HepG2 (cell line): Measurements from ENCODE around the gene PROX1. TPM values are rescaled to one million over a fixed set of nuclear protein-coding genes. Genes with fewer than 3 reads are reported as not detected.

ENCODE experiments used
- ATAC-seq: fragments of 200-7000 bp; cut with Tn5 transposase; 3 replicates; pipeline ENCODE4 v1.9.1; 2020; ENCODE audit warnings: mild to moderate bottlenecking, moderate library complexity
- BruUV-seq: library from RNA; stranded (reverse); fragments of 400-500 nt; replicated peaks from 2 replicates; lab custom pipeline; 2021; lab: Mats Ljungman, UMichigan
- CTCF ChIA-PET: fragments of 300-600 bp; formaldehyde crosslinking; extraction: SDS; loops from one replicate; lab custom pipeline; 2021; ENCODE audit warnings: low total read pairs, inconsistent platforms, low intra/inter-chr PET ratio; lab: Yijun Ruan, JAX
- POLR2A ChIA-PET: fragments of 350-600 bp; sonication (Branson Sonifier 250); formaldehyde crosslinking; loops from one replicate; lab custom pipeline; 2020; ENCODE audit warnings: antibody characterized with exemption, inconsistent platforms; lab: Yijun Ruan, JAX
- DNase-seq: peaks from one replicate; pipeline ENCODE4 v3.0.0-alpha.2; 2015; ENCODE audit warnings: low spot score
- FAIRE-seq: peaks from 3 replicates; lab custom pipeline; 2011; peaks lifted over from hg19 to GRCh38; lab: Jason Lieb, UNC
- H2AFZ ChIP-seq: one replicate; pipeline ENCODE4 v1.6.1; 2011; ENCODE audit warnings: low read length, inconsistent platforms
- H3K27ac ChIP-seq: fragments of 300-600 bp; 3 replicates; pipeline ENCODE4 v1.8.0; 2011; ENCODE audit warnings: mixed run types, mild to moderate bottlenecking, mixed read lengths, low read length, inconsistent platforms; ENCODE audit not compliant: insufficient read depth; ENCODE audit errors: extremely low read length
- H3K27me3 ChIP-seq, 2 experiments: fragments of 200-600 bp in 1 of 2; 2 replicates in 1 of 2; 3 replicates in 1 of 2; pipeline versions ENCODE4 v1.6.0 to v1.8.0; 2011; ENCODE audit warnings: low read length in 2 of 2, mild to moderate bottlenecking in 2 of 2, moderate library complexity in 2 of 2, inconsistent platforms in 1 of 2; ENCODE audit not compliant: insufficient read depth in 2 of 2, control insufficient read depth in 1 of 2
- H3K36me3 ChIP-seq, 2 experiments: fragments of 200-600 bp in 1 of 2; replicated peaks in 1 of 2; 2 replicates in 1 of 2; 3 replicates in 1 of 2; pipeline versions ENCODE4 v1.5.1 to v1.8.0; 2011; ENCODE audit warnings: low read length in 2 of 2, inconsistent platforms in 1 of 2; ENCODE audit not compliant: insufficient read depth in 2 of 2, control insufficient read depth in 1 of 2
- H3K4me1 ChIP-seq: 2 replicates; pipeline ENCODE4 v1.5.1; 2012; ENCODE audit warnings: low read length, inconsistent platforms; ENCODE audit not compliant: insufficient read depth
- H3K4me2 ChIP-seq: 2 replicates; pipeline ENCODE4 v1.6.0; 2011; ENCODE audit warnings: low read depth, low read length, inconsistent platforms
- H3K4me3 ChIP-seq, 3 experiments: fragments of 200-600 bp in 1 of 3; sonication (generic), shearing (Covaris generic) in 1 of 3; replicated peaks in 1 of 3; 2 replicates each; pipeline ENCODE4 v1.5.1; 2011 to 2016; ENCODE audit warnings: low read length in 3 of 3, inconsistent platforms in 2 of 3, low read depth in 2 of 3, mild to moderate bottlenecking in 2 of 3, control low read depth in 1 of 3, mixed read lengths in 1 of 3; ENCODE audit not compliant: insufficient read depth in 1 of 3
- H3K79me2 ChIP-seq: one replicate; pipeline ENCODE4 v1.6.1; 2011; ENCODE audit warnings: low read length, inconsistent platforms; ENCODE audit not compliant: insufficient read depth
- H3K9ac ChIP-seq: 2 replicates; pipeline ENCODE4 v1.6.0; 2011; ENCODE audit warnings: mild to moderate bottlenecking, low read depth, low read length, inconsistent platforms; ENCODE audit not compliant: insufficient read depth
- H3K9me3 ChIP-seq: 2 replicates; pipeline ENCODE4 v1.5.1; 2012; ENCODE audit warnings: mild to moderate bottlenecking, low read length
- H4K20me1 ChIP-seq: 2 replicates; pipeline ENCODE4 v1.6.0; 2011; ENCODE audit warnings: inconsistent platforms, mild to moderate bottlenecking, low read length, moderate library complexity; ENCODE audit not compliant: insufficient read depth
- FOXK1 ChIP-seq: sonication (generic); formaldehyde crosslinking; IDR thresholded peaks from 2 replicates; pipeline ENCODE4 v1.4.0; 2020; ENCODE audit warnings: low read depth, missing genetic modification reagents, borderline replicate concordance
- GATAD2A ChIP-seq: IDR thresholded peaks from 2 replicates; pipeline ENCODE4 v1.6.1; 2016
- HIVEP1 ChIP-seq: sonication (generic); formaldehyde crosslinking; IDR thresholded peaks from 2 replicates; pipeline ENCODE4 v1.4.0; 2020; ENCODE audit warnings: mild to moderate bottlenecking, missing genetic modification reagents
- KLF6 ChIP-seq: IDR thresholded peaks from 2 replicates; pipeline ENCODE4 v1.8.0; 2016; ENCODE audit warnings: missing biosample characterization, missing genetic modification reagents
- MTA1 ChIP-seq: sonication (generic); formaldehyde crosslinking; IDR thresholded peaks from 2 replicates; pipeline ENCODE4 v1.4.0; 2020; ENCODE audit warnings: missing genetic modification reagents, mild to moderate bottlenecking, borderline replicate concordance
- POLR2AphosphoS2 ChIP-seq: IDR thresholded peaks from 2 replicates; pipeline ENCODE4 v1.6.1; 2011; ENCODE audit warnings: low read depth, low read length, improper control_type of control experiment
- SCMH1 ChIP-seq: sonication (generic); formaldehyde crosslinking; IDR thresholded peaks from 2 replicates; pipeline ENCODE4 v1.9.0; 2021; ENCODE audit warnings: missing genetic modification reagents, mild to moderate bottlenecking, borderline replicate concordance
- SOX13 ChIP-seq, 3 experiments: fragments of 450-650 bp in 1 of 3; sonication (generic) in 1 of 3; formaldehyde crosslinking in 1 of 3; IDR thresholded peaks in 2 of 3; conservative IDR thresholded peaks in 1 of 3; 2 replicates each; pipeline versions ENCODE4 v1.5.0 to v1.6.1; 2016 to 2020; ENCODE audit warnings: antibody characterized with exemption in 1 of 3, mild to moderate bottlenecking in 1 of 3, missing compliant biosample characterization in 1 of 3, missing genetic modification reagents in 1 of 3, moderate library complexity in 1 of 3
- SUZ12 ChIP-seq: fragments of 150-350 bp; IDR thresholded peaks from 2 replicates; pipeline ENCODE4 v1.6.1; 2014; ENCODE audit warnings: low read depth, low read length
- TCF7 ChIP-seq: sonication (generic); IDR thresholded peaks from 2 replicates; pipeline ENCODE4 v1.6.1; 2016; ENCODE audit warnings: antibody characterized with exemption, low read depth
- TIGD3 ChIP-seq: sonication (generic); formaldehyde crosslinking; IDR thresholded peaks from 2 replicates; pipeline ENCODE4 v1.5.1; 2020; ENCODE audit warnings: mild to moderate bottlenecking, missing genetic modification reagents, borderline replicate concordance
- ZFX ChIP-seq: sonication (generic); formaldehyde crosslinking; IDR thresholded peaks from 2 replicates; pipeline ENCODE4 v1.4.0; 2020; ENCODE audit warnings: mild to moderate bottlenecking, low read depth, missing genetic modification reagents, moderate library complexity
- ZMAT3 ChIP-seq: sonication (generic); formaldehyde crosslinking; conservative IDR thresholded peaks from 2 replicates; pipeline ENCODE4 v1.7.0; 2021; ENCODE audit warnings: missing genetic modification reagents
- ZMYM4 ChIP-seq: sonication (generic); formaldehyde crosslinking; IDR thresholded peaks from 2 replicates; pipeline ENCODE4 v1.8.1; 2023; ENCODE audit warnings: mild to moderate bottlenecking, missing genetic modification reagents
- ZNF333 ChIP-seq: sonication (generic); formaldehyde crosslinking; IDR thresholded peaks from 2 replicates; pipeline ENCODE4 v1.4.0; 2020; ENCODE audit warnings: mild to moderate bottlenecking, missing genetic modification reagents, borderline replicate concordance
- ZNF770 ChIP-seq: sonication (generic); formaldehyde crosslinking; IDR thresholded peaks from 2 replicates; pipeline ENCODE4 v1.5.0; 2020; ENCODE audit warnings: mild to moderate bottlenecking, missing genetic modification reagents
- WGBS: methylation state at CpG from one replicate; pipeline ENCODE4 v1.1.6; 2017; ENCODE audit warnings: low lambda C conversion rate; 5-methylcytosine and 5-hydroxymethylcytosine counted together
- in situ Hi-C: cut with HindIII; loops from 2 replicates; pipeline ENCODE4 v1.10.0; 2017; ENCODE audit warnings: low pct_unique_long_range_greater_than_20kb; ENCODE audit not compliant: extremely low pct_ligation_motif_present
- intact Hi-C: fragments of 100-400 bp; cut with micrococcal nuclease; formaldehyde crosslinking; loops from one replicate; pipeline ENCODE4 v1.10.0; 2022; ENCODE audit not compliant: unreplicated experiment
- polyA plus RNA-seq, 8 experiments: library from polyadenylated mRNA; depleted of rRNA in 3 of 8; stranded (reverse) in 7 of 8; unstranded in 1 of 8; fragments of >200 nt; fragmentation: Illumina TruSeq in 4 of 8; extraction: Trizol in 4 of 8; gene quantifications; 2 replicates each; pipeline versions ENCODE4 v1.2.1 to v1.2.3, GENCODE V29; 2011 to 2016; ENCODE audit warnings: low read depth in 4 of 8, missing spikeins in 1 of 8, mixed read lengths in 1 of 8; ENCODE audit not compliant: insufficient read depth in 1 of 8
- total RNA-seq, 5 experiments: library from RNA; depleted of rRNA; stranded (reverse); fragments of >200 nt; fragmentation: Illumina TruSeq; extraction: Trizol; gene quantifications; 2 replicates each; pipeline ENCODE4 v1.2.3, GENCODE V29; 2016; ENCODE audit warnings: low read depth in 1 of 5

PROX1 gene
- total and polyA plus RNA-seq, 2 of the 13 experiments (the other 11 are each of a cell fraction or from before 2014, with no cell fraction given): 12.3 to 30.2 TPM

GRCh38 chr1:213976665-213977485 is 10.9 kb upstream of the PROX1 start (continued):
- TF ChIP-seq KLF6 (CRISPR knock-in tag): 0 out of 2 replicates have a peak, but pooled peaks have one; percentile 32

GRCh38 chr1:213977486-213977842 is 10.3 kb upstream of the PROX1 start:
- no peaks in the 10 kb centered on the region for H3K9me3 ChIP-seq
- DNase-seq (peak; percentile 54), ATAC-seq (peak; percentile 80), FAIRE-seq (no peak)
- peak overlapping the region; percentile 63; the same call in 1 of the 2 replicates for H3K4me2 ChIP-seq
- H3K4me1 ChIP-seq: peaks cover 45% of the 10 kb centered on the region
- no TSS peak for BruUV-seq
- intact Hi-C loops (no loop called here), in situ Hi-C loops (loop anchor here (25.0 kb wide), 1 partner anchor 740 kb away; no protein-coding TSS in a partner anchor)
- ChIA-PET CTCF (no interaction called here), POLR2A (interaction anchor here (0.6 to 2.9 kb wide), 10 partner anchors 10 to 605 kb away, joined by 3 to 21 read pairs (median 5); partner anchors contain the start of gene PROX1)
- H2AFZ ChIP-seq: peak overlapping the region; percentile 29
- no peaks in the 10 kb centered on the region for H3K36me3 ChIP-seq
- H3K27me3 ChIP-seq: no peaks in the 10 kb centered on the region
- H3K9ac ChIP-seq: no peak overlapping the region
- 59% methylated on average over 7 of the region's 7 CpGs for WGBS
- no peaks in the 10 kb centered on the region for H4K20me1 ChIP-seq
- no peak overlapping the region for H3K4me3 ChIP-seq
- no peaks in the 10 kb centered on the region for H3K79me2 ChIP-seq
- H3K27ac ChIP-seq: peak overlapping the region; percentile 37
- 0 out of 2 replicates have a peak, but pooled peaks have one; percentile 21 for TF ChIP-seq ZFX (CRISPR knock-in tag)
- TF ChIP-seq ZNF333: no peak
- TF ChIP-seq SOX13 (IDR thresholded peaks at IDR 0.05): no peak
- TF ChIP-seq SOX13 (CRISPR knock-in tag; conservative IDR thresholded peaks at IDR 0.05 in 1 of 2, IDR thresholded peaks at IDR 0.05 in 1 of 2): 0 out of 4 replicates have a peak, but pooled peaks of 1 of the 2 experiments have one; percentile 16
- peak; percentile 37; the same call in 1 of the 2 replicates for TF ChIP-seq TCF7
- TF ChIP-seq HIVEP1: 0 out of 2 replicates have a peak, but pooled peaks have one; percentile 36
- no peak for TF ChIP-seq SUZ12
- peak; percentile 35; the same call in 1 of the 2 replicates for TF ChIP-seq ZMAT3
- peak; percentile 17; the same call in 1 of the 2 replicates for TF ChIP-seq FOXK1 (CRISPR knock-in tag)
- peak; percentile 58; the same call in 1 of the 2 replicates for TF ChIP-seq ZMYM4
- TF ChIP-seq MTA1 (CRISPR knock-in tag): 0 out of 2 replicates have a peak, but pooled peaks have one; percentile 23
- TF ChIP-seq POLR2AphosphoS2: no peak
- TF ChIP-seq ZNF770 (CRISPR knock-in tag): no peak
- TF ChIP-seq SCMH1 (CRISPR knock-in tag): no peak
- TF ChIP-seq TIGD3 (CRISPR knock-in tag): no peak
- peak; percentile 48; the same call in 1 of the 2 replicates for TF ChIP-seq GATAD2A (CRISPR knock-in tag)
